Embryonic facial prominence (tissue), 1 donor: ENCODE data around the gene TIPIN.

Experiments
- DNase-seq: peaks from one replicate; pipeline ENCODE4 v3.0.0-alpha.2; 2016; ENCODE audit errors: extremely low spot score

Gene TIPIN

DNA sequence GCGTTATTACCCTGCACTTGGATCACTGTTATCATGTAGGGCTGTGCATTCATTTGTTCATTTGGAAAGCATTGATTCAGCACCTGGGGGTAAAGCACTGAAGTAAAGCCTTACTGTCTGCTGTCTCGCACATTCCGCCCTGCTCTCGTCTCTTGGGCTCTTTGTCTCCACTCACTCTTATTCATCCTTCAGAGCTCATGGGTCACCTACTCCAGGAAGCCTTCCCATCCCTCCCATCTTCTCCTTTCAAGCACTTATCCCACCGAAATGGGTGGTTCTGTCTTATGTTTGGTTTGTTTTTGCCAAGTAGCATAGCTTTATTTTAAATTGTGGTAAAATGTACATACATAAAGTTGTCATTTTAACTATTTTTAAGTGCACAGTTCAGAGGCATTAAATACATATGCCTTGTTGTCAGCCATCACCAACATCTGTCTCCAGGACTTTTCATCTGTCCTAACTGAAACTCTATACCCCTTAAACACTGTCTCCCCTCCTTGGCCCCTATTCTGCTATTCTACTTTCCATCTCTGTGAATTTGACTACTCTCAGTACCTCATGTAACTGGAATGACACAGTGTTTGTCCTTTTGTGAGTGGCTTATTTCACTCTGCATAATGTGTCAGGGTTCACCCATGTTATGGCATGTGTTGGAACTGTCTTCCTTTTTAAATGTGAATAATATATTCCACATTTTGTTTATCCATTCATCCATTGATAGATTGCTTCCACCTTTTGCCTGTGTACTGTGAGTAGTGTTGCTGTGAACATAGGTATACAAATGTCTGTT is 53.8 kb downstream of the TIPIN start:
- no peak for DNase-seq

DNA sequence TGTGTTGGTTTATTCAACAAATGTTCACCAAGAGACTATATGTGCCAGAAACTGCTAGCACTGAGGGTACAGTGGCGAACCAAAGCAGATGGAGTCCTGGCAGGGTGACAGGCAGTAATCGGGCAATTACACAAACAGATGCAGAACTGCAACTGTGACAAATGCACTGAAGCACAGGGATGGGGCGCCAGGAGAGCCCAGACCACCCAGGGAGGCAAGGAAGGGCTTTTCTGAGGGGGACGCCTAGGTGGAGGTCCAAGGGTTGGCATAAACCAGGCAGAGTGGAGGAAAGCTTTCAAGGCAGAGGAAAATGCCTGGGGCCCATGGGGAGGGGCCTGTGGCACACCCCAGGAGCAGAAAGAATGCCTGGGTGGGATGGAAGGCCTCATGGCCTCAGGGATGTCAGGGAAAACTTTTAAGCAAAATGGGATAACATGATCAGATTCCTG is 57.7 kb downstream of the TIPIN start:
- no peak for DNase-seq

DNA sequence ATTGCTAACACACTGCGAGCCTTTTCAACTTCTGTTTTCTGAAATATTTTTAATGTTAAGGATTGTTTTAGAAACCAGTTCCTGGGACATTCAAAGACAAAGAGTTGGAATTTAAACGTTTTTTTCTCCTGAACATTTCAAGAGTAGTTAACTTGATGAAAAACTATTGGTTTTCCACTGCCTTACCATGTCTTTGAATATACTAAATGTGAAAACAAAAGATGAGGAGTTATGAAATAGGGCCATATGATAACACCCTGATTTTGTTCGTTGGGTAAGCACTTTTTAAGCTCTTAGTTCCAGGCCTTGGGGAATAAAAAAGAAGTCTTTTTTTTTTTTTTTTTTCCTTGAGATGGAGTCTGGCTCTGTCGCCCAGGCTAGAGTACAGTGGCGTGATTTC is 60.3 kb downstream of the TIPIN start:
- no peak for DNase-seq

DNA sequence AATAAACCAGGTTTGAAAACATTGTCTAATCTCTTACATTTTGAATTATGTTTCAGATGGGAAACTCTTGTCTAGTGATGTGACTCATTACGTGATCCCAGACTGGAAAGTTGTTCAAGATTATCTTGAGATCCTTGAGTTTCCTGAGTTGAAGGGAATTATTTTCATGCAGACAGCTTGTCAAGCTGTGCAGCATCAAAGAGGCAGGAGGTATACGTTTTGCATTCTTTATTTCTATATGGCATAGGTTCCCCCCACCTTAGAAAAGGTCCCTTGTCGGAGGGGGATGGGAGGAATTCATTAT is 61.6 kb downstream of the TIPIN start:
- no peak for DNase-seq

DNA sequence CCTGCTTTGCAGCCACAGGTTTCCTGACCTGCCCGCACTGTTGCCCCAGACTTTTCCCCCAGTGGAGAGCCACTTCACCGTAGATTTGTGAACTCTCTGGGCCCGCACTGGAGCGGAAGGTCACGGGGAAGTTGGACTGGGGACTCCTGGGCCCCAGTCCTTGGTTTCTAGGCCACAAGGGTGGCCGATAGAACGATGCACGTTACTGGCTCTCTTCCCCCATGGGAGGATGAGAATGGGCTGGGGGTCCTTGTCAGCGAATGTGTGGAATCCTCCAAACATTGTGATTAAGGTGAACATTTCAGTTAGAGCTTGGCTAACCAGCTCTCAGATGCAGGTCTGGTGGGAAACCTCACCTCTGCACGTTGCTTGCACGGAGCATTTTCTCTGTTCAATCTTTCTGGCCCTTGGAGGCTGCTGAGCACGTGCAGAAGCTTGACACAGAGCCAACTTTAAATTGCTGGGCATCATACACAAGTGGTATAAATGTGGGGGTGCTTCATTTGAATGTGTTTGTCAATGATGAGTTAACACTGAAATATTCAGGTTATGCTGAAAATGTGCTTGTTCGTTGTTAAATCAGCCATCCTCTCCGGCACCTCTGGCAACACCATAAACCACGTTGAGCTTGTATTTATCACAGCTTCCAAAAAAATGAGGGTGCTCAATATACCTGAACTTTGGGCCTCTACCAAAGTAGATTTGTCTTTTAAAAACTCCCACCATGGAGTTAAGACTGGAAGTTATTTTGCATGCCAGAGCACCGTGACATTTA is 62.1 kb downstream of the TIPIN start:
- DNase-seq, result no peak

DNA sequence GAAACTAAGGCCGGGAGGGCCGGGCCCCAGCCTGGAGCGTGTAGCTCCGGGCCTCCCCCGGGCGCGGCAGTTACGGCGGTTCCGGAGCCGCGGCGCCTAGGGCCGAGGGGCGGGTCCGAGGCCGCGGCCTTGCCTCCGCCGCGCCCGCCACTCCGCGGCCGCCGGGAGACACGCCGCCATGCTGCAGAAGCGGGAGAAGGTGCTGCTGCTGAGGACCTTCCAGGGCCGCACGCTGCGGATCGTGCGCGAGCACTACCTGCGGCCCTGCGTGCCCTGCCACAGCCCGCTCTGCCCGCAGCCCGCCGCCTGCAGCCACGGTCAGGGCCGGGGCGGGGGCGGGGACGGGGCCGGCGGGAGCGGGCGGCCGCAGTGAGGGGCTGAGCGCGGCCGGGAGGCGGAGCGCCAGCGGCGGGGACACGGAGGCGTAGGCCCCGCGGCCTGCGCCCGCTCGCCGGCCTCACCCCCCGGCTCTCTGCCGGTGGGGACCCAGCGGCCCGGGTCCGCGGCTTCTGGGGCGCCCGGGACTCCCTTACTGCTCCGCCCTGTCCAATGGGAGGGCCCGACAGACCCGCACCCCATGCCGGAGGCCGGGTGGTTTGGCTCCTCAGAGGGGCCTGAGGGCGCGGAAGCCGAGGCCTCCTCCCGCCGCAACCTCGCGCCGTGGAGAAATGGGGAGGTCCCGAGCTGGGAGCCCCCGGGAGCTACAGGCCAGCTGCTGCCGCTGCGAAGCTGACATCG is 62.9 kb downstream of the TIPIN start, which contains the start of gene DIS3L:
Gene DIS3L (plus strand): TSS at position 150 of the 738 bp plus-strand sequence. CDS start 29 bp downstream, at position 179.
- no peak for DNase-seq

DNA sequence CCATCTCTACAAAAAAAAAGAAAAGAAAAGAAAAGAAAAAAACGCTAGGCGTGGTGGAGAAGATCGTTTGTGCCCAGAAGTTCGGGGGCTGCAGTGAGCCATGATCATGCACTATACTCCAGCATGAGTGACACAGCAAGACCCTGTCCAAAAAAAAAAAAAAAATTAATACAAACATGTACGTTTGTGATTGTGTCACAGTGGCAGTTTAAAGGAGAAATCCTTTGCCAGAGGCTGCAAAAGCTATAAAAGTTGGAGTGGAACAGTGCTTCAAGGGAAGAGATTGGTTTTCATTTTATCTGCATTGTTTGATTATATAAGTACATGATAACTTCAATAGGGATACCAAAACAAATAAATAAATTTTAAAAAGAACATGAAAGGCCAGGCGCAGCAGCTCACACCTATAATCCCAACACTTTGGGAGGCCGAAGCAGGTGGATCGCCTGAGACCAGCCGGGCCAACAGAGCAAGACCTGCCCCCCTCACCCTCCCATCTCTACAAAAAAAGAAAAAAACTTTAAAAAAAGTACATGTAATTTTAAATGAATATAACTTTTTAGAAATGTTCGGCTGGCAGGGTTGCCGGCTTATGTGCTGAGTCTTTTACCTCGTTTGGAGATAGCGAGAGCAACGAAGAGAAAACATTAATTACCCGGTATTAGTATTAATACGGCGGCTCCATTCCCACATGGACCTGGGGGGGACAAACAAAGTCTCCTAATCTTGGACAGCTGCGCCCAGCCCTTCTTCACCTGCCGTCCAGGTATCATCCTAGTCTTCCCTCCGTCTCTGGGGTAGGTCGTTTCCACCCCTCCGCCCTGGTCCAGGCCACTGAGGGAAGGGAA is 63.7 kb downstream of the TIPIN start:
- no peak for DNase-seq

DNA sequence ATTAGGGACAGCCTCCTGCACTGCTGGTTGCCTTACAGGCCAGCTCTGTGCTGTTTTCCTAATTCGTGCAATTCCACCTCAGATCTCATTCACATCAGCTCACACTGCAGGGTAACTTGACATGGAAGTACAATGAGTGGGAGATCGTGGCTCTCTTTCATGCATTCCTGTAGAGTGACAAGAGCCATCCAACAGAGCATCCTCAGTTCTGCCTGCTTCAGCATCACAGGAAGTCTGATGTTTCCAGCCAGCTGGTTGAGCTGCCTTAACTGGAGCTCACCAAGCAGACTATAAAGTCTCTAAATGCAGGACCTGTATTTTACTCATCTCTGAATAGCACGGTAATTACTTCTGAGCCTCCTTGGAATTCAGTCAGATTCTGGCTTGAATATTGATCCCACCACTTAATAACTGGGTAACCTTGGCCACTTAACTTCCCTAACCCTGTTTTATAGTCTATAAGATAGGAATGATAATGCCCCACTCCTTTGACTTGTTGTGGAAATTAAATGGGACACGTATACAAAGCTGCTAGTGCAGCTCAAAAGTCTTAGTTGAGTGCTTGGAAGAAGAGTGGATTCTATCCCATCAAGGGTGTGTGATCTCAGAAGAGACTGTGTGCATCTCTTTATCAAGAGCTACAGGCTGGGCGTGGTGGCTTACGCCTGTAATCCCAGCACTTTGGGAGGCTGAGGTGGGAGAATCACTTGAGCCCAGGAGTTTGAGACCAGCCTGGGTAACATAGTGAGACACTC is 64.5 kb downstream of the TIPIN start:
- DNase-seq, result no peak

DNA sequence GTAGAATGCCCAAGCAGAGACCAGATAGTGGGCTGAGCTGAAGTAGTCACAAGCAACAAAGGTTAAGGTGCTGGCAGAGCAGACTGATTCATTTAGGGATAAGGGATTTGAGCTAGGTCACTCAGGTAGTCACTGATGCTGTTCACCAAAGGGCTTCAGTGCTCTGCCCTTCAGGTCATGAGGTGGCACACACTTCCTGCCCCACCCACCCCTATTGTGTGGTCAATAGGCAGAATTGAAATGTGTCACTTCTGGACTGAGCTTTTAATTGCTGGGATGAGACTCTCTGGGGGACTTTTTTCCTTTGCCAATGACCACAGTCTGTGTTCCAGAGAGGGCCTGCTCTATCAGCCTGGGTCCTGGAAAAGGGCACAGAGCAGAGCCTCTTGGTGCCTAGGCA is 66.0 kb downstream of the TIPIN start:
- no peak for DNase-seq

DNA sequence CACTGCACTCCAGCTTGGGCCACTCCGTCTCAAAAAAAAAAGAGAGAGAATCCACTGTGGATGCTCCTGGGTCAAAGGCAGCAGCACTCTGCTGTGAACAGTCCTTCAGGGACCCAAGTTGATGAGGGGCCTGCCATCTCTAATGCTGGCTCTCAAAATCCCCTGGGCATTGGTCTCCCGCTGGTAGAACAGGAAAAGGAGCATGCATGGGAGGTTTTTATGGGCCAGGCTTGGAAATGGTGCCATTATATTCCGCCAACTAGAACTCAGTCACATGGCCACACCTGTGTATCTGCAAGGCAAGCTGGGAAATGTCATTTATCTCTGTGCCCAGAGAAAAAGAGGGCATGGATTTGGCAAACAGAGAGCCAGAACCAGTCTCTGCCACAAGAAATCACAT is 66.5 kb downstream of the TIPIN start:
- no peak for DNase-seq

DNA sequence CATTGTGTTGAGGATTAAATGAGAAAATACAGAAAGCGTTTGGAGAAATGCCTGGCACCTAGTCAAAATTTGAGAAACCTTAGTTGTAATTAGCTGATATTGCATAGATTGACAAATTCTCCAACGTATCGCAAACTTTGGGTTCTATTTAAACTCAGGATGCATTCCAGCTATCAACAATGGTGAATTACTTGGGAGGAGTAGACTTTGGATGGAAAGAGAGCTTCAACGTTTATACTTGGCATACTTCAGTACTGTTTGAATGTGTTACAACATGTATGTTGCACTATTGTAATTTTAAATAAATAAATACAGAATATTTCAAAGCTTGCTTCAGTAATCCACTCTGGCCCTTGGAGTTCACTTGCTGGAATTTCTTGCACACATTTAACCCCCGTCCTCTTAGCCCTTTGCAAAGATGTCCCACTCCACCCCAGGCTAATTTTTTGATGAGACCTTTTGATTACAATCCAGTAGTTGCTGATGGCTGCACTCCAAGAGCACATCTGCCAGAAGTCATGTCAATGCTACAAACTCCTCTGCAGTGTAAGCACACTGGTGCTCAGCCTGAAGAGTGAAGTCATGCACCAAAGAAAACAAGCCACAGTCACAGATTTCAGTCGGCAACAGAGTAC is 67.8 kb downstream of the TIPIN start:
- no peak for DNase-seq

DNA sequence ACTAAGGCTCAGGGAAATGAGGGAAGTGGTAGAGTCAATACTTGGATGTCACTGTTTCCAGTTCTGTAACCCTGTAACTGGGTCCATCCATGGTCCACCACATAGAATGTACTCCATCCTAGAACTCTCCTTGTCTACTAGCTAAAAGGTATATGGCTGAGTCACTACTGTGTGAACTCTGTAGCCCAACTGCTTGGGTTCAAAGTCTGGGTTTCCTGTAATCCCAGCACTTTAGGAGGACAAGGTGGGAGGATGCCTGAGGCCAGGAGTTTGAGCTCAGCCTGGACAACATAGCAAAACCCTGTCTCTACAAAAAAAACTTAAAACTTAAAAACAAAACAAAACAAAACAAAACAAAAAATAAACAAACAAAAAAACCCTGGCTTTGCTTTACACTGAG is 68.4 kb downstream of the TIPIN start:
- no peak for DNase-seq

DNA sequence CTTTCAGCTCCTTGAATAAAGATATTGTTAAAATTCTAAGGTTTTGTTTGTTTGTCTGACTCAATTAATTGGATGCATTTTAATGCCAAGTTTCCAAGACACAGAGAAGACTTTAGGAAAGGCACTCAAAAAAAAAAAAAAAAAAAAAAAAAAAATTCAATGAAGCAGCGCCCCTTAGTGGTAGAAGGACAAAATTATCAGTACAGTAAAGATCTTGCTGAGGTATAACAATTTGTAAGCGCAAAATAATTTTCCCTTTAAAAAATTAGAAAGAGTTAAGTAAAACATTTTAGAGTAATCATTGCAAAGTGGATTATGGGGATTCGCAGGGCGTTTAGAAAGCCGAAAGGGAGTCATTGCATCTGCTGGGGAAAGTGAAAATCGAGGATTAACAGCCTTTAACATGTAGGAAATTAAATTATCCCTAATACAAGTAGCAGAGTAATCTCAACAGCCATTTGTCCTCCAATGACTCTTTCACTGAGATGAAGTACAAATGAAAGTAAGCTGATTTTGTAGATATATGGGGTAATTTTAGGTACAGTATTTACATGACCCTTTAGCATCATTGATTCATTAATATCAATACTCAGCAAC is 68.9 kb downstream of the TIPIN start:
- DNase-seq, result no peak
